NB4 (cell line): ENCODE data around the gene ZDHHC7.

Source experiments
- CTCF ChIP-seq: IDR thresholded peaks from one replicate; pipeline ENCODE4 v1.5.1; 2012; ENCODE audit warnings: low read depth, low read length
- MAX ChIP-seq: IDR thresholded peaks from 2 replicates; pipeline ENCODE4 v1.6.1; 2011; ENCODE audit warnings: low read depth, low read length
- MYC ChIP-seq: IDR thresholded peaks from 2 replicates; pipeline ENCODE4 v1.6.1; 2011; ENCODE audit warnings: low read depth, low read length
- POLR2A ChIP-seq: IDR thresholded peaks from 2 replicates; pipeline ENCODE4 v1.6.1; 2011; ENCODE audit warnings: mild to moderate bottlenecking; ENCODE audit not compliant: insufficient read length; ENCODE audit errors: extremely low read depth

GRCh38 chr16:84943620-84944019 is 67.7 kb downstream of the ZDHHC7 start:
- TF ChIP-seq CTCF = no peak
- no peak for TF ChIP-seq MAX
- TF ChIP-seq POLR2A = no peak
- TF ChIP-seq MYC = no peak
